IMR-90 (cell line): ENCODE measurements around the gene TOM1L1. TPM values are rescaled to one million over a fixed set of nuclear protein-coding genes. Genes with fewer than 3 reads are reported as not detected.

Source experiments
- ATAC-seq: fragments of 200-7000 bp; cut with Tn5 transposase; 2 replicates; pipeline ENCODE4 v1.9.1; 2020; ENCODE audit warnings: low read depth, mild to moderate bottlenecking, moderate library complexity
- BruUV-seq: library from RNA; stranded (reverse); fragments of 400-500 nt; replicated peaks from 2 replicates; lab custom pipeline; 2021; lab: Mats Ljungman, UMichigan
- CTCF ChIA-PET: fragments of 300-600 bp; formaldehyde crosslinking; extraction: SDS; loops from one replicate; lab custom pipeline; 2021; ENCODE audit warnings: antibody characterized with exemption; lab: Yijun Ruan, JAX
- POLR2A ChIA-PET: fragments of 300-600 bp; sonication (Branson Sonifier 250); formaldehyde crosslinking; loops from one replicate; lab custom pipeline; 2022; ENCODE audit warnings: antibody characterized with exemption; ENCODE audit not compliant: unreplicated experiment; lab: Charles Lee
- DNase-seq: peaks from one replicate; pipeline ENCODE4 v3.0.0; 2013
- H2AFZ ChIP-seq: replicated peaks from 2 replicates; pipeline ENCODE3; 2013; ENCODE audit warnings: low read length, mild to moderate bottlenecking; ENCODE audit not compliant: poor library complexity
- H2AK5ac ChIP-seq: 2 replicates; pipeline ENCODE4 v1.6.1; 2013; ENCODE audit warnings: low read depth, low read length, inconsistent platforms
- H2AK9ac ChIP-seq: replicated peaks from 2 replicates; pipeline ENCODE3; 2013; ENCODE audit warnings: mild to moderate bottlenecking, low read depth, low read length, moderate library complexity; ENCODE audit not compliant: poor library complexity
- H2BK120ac ChIP-seq: 2 replicates; pipeline ENCODE4 v1.6.1; 2013; ENCODE audit warnings: low read depth, low read length, inconsistent platforms
- H2BK15ac ChIP-seq: 3 replicates; pipeline ENCODE4 v1.6.1; 2013; ENCODE audit warnings: low read depth, low read length, inconsistent platforms
- H2BK20ac ChIP-seq: 2 replicates; pipeline ENCODE4 v1.6.1; 2013; ENCODE audit warnings: low read depth, mild to moderate bottlenecking, inconsistent platforms, low read length, moderate library complexity
- H2BK5ac ChIP-seq: 2 replicates; pipeline ENCODE4 v1.6.1; 2013; ENCODE audit warnings: mild to moderate bottlenecking, low read depth, low read length, inconsistent platforms; ENCODE audit not compliant: poor library complexity, severe bottlenecking
- H3K14ac ChIP-seq: replicated peaks from 2 replicates; pipeline ENCODE4 v1.6.1; 2013; ENCODE audit warnings: low read depth, low read length, inconsistent platforms
- H3K18ac ChIP-seq: 2 replicates; pipeline ENCODE4 v1.6.1; 2013; ENCODE audit warnings: low read depth, low read length, control low read depth
- H3K23ac ChIP-seq: 2 replicates; pipeline ENCODE4 v1.6.1; 2013; ENCODE audit warnings: low read depth, low read length, inconsistent platforms
- H3K27ac ChIP-seq: 2 replicates; pipeline ENCODE4 v1.5.1; 2013; ENCODE audit warnings: mild to moderate bottlenecking, control low read depth, low read length; ENCODE audit not compliant: insufficient read depth
- H3K27me3 ChIP-seq: 2 replicates; pipeline ENCODE4 v1.6.1; 2013; ENCODE audit warnings: low read length; ENCODE audit not compliant: control insufficient read depth, insufficient read depth
- H3K36me3 ChIP-seq: 2 replicates; pipeline ENCODE4 v1.6.1; 2013; ENCODE audit warnings: low read length, mixed read lengths; ENCODE audit not compliant: control insufficient read depth, insufficient read depth
- H3K4ac ChIP-seq: 2 replicates; pipeline ENCODE4 v1.6.1; 2013; ENCODE audit warnings: low read depth, low read length, inconsistent platforms
- H3K4me1 ChIP-seq: 2 replicates; pipeline ENCODE4 v1.6.1; 2013; ENCODE audit warnings: low read length, mixed read lengths; ENCODE audit not compliant: control insufficient read depth, insufficient read depth
- H3K4me2 ChIP-seq: 2 replicates; pipeline ENCODE4 v1.6.1; 2013; ENCODE audit warnings: low read depth, mild to moderate bottlenecking, control low read depth, low read length, moderate library complexity
- H3K4me3 ChIP-seq: 2 replicates; pipeline ENCODE4 v1.5.1; 2013; ENCODE audit warnings: low read depth, mild to moderate bottlenecking, control low read depth, low read length, moderate library complexity; ENCODE audit not compliant: insufficient read depth
- H3K56ac ChIP-seq: 2 replicates; pipeline ENCODE4 v1.6.1; 2013; ENCODE audit warnings: low read length, inconsistent platforms; ENCODE audit not compliant: insufficient read depth; ENCODE audit errors: extremely low read depth
- H3K79me1 ChIP-seq, 2 experiments: 2 replicates each; pipeline ENCODE4 v1.6.1; 2013; ENCODE audit warnings: low read length in 2 of 2, inconsistent platforms in 1 of 2, low read depth in 1 of 2
- H3K9ac ChIP-seq: 2 replicates; pipeline ENCODE4 v1.6.1; 2013; ENCODE audit warnings: low read depth, low read length, control low read depth
- H3K9me1 ChIP-seq: 2 replicates; pipeline ENCODE4 v1.6.1; 2013; ENCODE audit warnings: low read length, inconsistent platforms; ENCODE audit not compliant: insufficient read depth
- H3K9me3 ChIP-seq: 2 replicates; pipeline ENCODE4 v1.6.1; 2013; ENCODE audit warnings: low read length; ENCODE audit not compliant: control insufficient read depth, insufficient read depth
- H4K20me1 ChIP-seq: 2 replicates; pipeline ENCODE4 v1.6.1; 2013; ENCODE audit warnings: low read length, inconsistent platforms; ENCODE audit not compliant: insufficient read depth
- H4K5ac ChIP-seq: 2 replicates; pipeline ENCODE4 v1.6.1; 2013; ENCODE audit warnings: mild to moderate bottlenecking, low read depth, low read length, control low read depth
- H4K8ac ChIP-seq, 2 experiments: 2 replicates each; pipeline ENCODE4 v1.6.1; 2013; ENCODE audit warnings: low read depth in 2 of 2, low read length in 2 of 2, control low read depth in 1 of 2, inconsistent platforms in 1 of 2
- H4K91ac ChIP-seq: 2 replicates; pipeline ENCODE4 v1.6.1; 2013; ENCODE audit warnings: low read depth, low read length, inconsistent platforms; ENCODE audit not compliant: insufficient read depth
- BHLHE40 ChIP-seq: fragments of 150-350 bp; IDR thresholded peaks from 2 replicates; pipeline ENCODE4 v1.6.1; 2016; ENCODE audit warnings: mild to moderate bottlenecking, low read depth, low read length
- CEBPB ChIP-seq: IDR thresholded peaks from 2 replicates; pipeline ENCODE4 v1.6.1; 2012; ENCODE audit warnings: low read depth, low read length, improper control_type of control experiment
- CHD1 ChIP-seq: IDR thresholded peaks from 2 replicates; pipeline ENCODE4 v1.6.1; 2012; ENCODE audit warnings: low read depth, low read length, improper control_type of control experiment
- ELK1 ChIP-seq: fragments of 150-350 bp; IDR thresholded peaks from 2 replicates; pipeline ENCODE4 v1.6.1; 2016; ENCODE audit warnings: low read depth, mild to moderate bottlenecking, low read length, moderate library complexity, borderline replicate concordance
- FOS ChIP-seq: fragments of 150-350 bp; IDR thresholded peaks from 2 replicates; pipeline ENCODE4 v1.6.1; 2016; ENCODE audit warnings: low read depth, low read length
- MAFK ChIP-seq: IDR thresholded peaks from 2 replicates; pipeline ENCODE4 v1.6.1; 2012; ENCODE audit warnings: low read depth, low read length, improper control_type of control experiment
- MAZ ChIP-seq: IDR thresholded peaks from 2 replicates; pipeline ENCODE4 v1.6.1; 2012; ENCODE audit warnings: low read depth, mild to moderate bottlenecking, low read length, improper control_type of control experiment, moderate library complexity, borderline replicate concordance
- MXI1 ChIP-seq: IDR thresholded peaks from 2 replicates; pipeline ENCODE4 v1.6.1; 2012; ENCODE audit warnings: low read depth, mild to moderate bottlenecking, low read length, moderate library complexity, borderline replicate concordance
- NFE2L2 ChIP-seq: fragments of 150-350 bp; IDR thresholded peaks from 2 replicates; pipeline ENCODE4 v1.6.1; 2016; ENCODE audit warnings: low read depth, mild to moderate bottlenecking, low read length
- POLR2A ChIP-seq: IDR thresholded peaks from 2 replicates; pipeline ENCODE4 v1.6.1; 2012; ENCODE audit warnings: mild to moderate bottlenecking, low read depth, low read length
- RAD21 ChIP-seq: IDR thresholded peaks from 2 replicates; pipeline ENCODE4 v1.6.1; 2012; ENCODE audit warnings: low read length, improper control_type of control experiment
- RCOR1 ChIP-seq: IDR thresholded peaks from 2 replicates; pipeline ENCODE4 v1.6.1; 2012; ENCODE audit warnings: mild to moderate bottlenecking, low read length, improper control_type of control experiment; ENCODE audit not compliant: insufficient replicate concordance
- RFX5 ChIP-seq: IDR thresholded peaks from 2 replicates; pipeline ENCODE4 v1.8.0; 2012; ENCODE audit warnings: low read depth, mild to moderate bottlenecking, low read length, moderate library complexity
- SMC3 ChIP-seq: fragments of 150-350 bp; IDR thresholded peaks from 2 replicates; pipeline ENCODE4 v1.6.1; 2016; ENCODE audit warnings: low read depth, mild to moderate bottlenecking, antibody characterized with exemption, low read length, moderate library complexity
- USF2 ChIP-seq: fragments of 150-350 bp; IDR thresholded peaks from 2 replicates; pipeline ENCODE4 v1.6.1; 2017; ENCODE audit warnings: mild to moderate bottlenecking, antibody characterized with exemption, low read length, low read depth
- WGBS, 2 experiments: methylation state at CpG; one replicate each; pipeline versions ENCODE4 v1.1.5 to v1.1.7; 2013; ENCODE audit warnings: missing lambda C conversion rate in 2 of 2; ENCODE audit not compliant: insufficient read length in 1 of 2; ENCODE audit errors: extremely low coverage in 2 of 2; 5-methylcytosine and 5-hydroxymethylcytosine counted together
- dilution Hi-C: fragments of 300-500 bp; cut with HindIII; formaldehyde crosslinking; loops from one replicate; pipeline ENCODE4 v1.14.3; 2018; ENCODE audit warnings: low sequenced_read_pairs; ENCODE audit not compliant: unreplicated experiment
- in situ Hi-C: fragments of 300-500 bp; cut with MboI; formaldehyde crosslinking; loops from 3 replicates; pipeline ENCODE4 v1.14.3; 2019; ENCODE audit warnings: low sequenced_read_pairs, inconsistent platforms, mixed read lengths
- intact Hi-C: fragments of 100-400 bp; cut with micrococcal nuclease; formaldehyde crosslinking; loops from 2 replicates; pipeline ENCODE4 v1.10.0; 2022
- polyA plus RNA-seq, 3 experiments: library from polyadenylated mRNA; depleted of rRNA; stranded (reverse); fragments of >200 nt; gene quantifications; 2 replicates each; pipeline ENCODE4 v1.2.3, GENCODE V29; 2012; ENCODE audit warnings: low replicate concordance in 1 of 3
- total RNA-seq: library from RNA; depleted of rRNA; stranded (reverse); fragments of >200 nt; gene quantifications from 2 replicates; pipeline ENCODE4 v1.2.3, GENCODE V29; 2012
- TF ChIP-seq, protein P1 (sequence below): conservative IDR thresholded peaks from 2 replicates; pipeline ENCODE4 v1.5.1; 2012; ENCODE audit warnings: mild to moderate bottlenecking, low read depth, low read length, improper control_type of control experiment

Gene TOM1L1
- total and polyA plus RNA-seq, 2 of the 4 experiments (the other 2 are of a cell fraction): 13.0 to 20.1 TPM

DNA sequence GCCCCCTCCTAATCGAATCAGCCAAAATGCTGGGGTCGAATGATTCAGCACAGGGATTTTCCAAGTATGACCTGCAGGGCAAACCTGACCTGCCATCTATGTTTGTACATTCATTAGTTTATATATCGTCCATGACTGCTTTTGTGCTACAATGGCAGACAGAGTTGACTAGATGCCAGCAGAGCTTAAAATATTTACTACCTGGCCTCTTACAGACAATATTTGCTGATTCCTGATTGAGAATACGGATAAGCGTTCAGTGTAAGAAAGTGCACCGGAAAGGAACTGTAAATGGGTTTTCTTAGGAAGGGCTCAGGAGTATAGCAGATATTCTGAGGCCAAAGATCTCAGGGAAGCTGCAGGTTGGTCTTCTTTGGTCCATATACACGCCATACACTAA, 11.7 kb upstream of the TOM1L1 start:
- no peak overlapping the region for H3K4ac ChIP-seq
- H4K8ac ChIP-seq: no peak overlapping the region
- dilution Hi-C loops (no loop called here), intact Hi-C loops (no loop called here), in situ Hi-C loops (no loop called here)
- no peak overlapping the region for H2BK120ac ChIP-seq
- no peaks in the 10 kb centered on the region for H3K27me3 ChIP-seq
- H3K9ac ChIP-seq: no peak overlapping the region
- no peak overlapping the region for H3K18ac ChIP-seq
- no peaks in the 10 kb centered on the region for H3K4me1 ChIP-seq
- no peak overlapping the region for H2BK15ac ChIP-seq
- ChIA-PET CTCF (no interaction called here), POLR2A (no interaction called here)
- no peak overlapping the region for H2AFZ ChIP-seq
- no peaks in the 10 kb centered on the region for H3K9me1 ChIP-seq
- no peaks in the 10 kb centered on the region for H3K79me1 ChIP-seq
- no peak overlapping the region for H3K14ac ChIP-seq
- no peak overlapping the region for H3K4me2 ChIP-seq
- ATAC-seq (no peak), DNase-seq (no peak)
- WGBS, 2 experiments: no CpG with 5 or more reads among the region's 7 CpGs
- H3K36me3 ChIP-seq: no peaks in the 10 kb centered on the region
- H4K5ac ChIP-seq: no peak overlapping the region
- H3K4me3 ChIP-seq: no peak overlapping the region
- no peaks in the 10 kb centered on the region for H3K9me3 ChIP-seq
- H2AK9ac ChIP-seq: no peak overlapping the region
- no peak overlapping the region for H2BK20ac ChIP-seq
- H4K20me1 ChIP-seq: no peaks in the 10 kb centered on the region
- no peak overlapping the region for H2BK5ac ChIP-seq
- no peak overlapping the region for H3K27ac ChIP-seq
- BruUV-seq: no TSS peak
- TF ChIP-seq CEBPB (no peak), USF2 (no peak), RFX5 (no peak), SMC3 (no peak), RAD21 (no peak), ELK1 (no peak), NFE2L2 (no peak), RCOR1 (no peak), MAZ (no peak), MAFK (no peak), POLR2A (no peak), MXI1 (no peak), BHLHE40 (no peak), FOS (no peak), CHD1 (no peak)
- TF ChIP-seq, protein P1, sequence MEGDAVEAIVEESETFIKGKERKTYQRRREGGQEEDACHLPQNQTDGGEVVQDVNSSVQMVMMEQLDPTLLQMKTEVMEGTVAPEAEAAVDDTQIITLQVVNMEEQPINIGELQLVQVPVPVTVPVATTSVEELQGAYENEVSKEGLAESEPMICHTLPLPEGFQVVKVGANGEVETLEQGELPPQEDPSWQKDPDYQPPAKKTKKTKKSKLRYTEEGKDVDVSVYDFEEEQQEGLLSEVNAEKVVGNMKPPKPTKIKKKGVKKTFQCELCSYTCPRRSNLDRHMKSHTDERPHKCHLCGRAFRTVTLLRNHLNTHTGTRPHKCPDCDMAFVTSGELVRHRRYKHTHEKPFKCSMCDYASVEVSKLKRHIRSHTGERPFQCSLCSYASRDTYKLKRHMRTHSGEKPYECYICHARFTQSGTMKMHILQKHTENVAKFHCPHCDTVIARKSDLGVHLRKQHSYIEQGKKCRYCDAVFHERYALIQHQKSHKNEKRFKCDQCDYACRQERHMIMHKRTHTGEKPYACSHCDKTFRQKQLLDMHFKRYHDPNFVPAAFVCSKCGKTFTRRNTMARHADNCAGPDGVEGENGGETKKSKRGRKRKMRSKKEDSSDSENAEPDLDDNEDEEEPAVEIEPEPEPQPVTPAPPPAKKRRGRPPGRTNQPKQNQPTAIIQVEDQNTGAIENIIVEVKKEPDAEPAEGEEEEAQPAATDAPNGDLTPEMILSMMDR: no peak
- no peak overlapping the region for H3K56ac ChIP-seq
- H3K23ac ChIP-seq: no peak overlapping the region
- no peak overlapping the region for H4K91ac ChIP-seq
- H2AK5ac ChIP-seq: no peak overlapping the region
